Neural progenitor cell (in vitro differentiated cells): ENCODE results near the gene ARHGAP22. TPM values are rescaled to one million over a fixed set of nuclear protein-coding genes. Genes with fewer than 3 reads are reported as not detected.

Experiments used
- DNase-seq: peaks from one replicate; pipeline ENCODE4 v3.0.0-alpha.2; 2016; ENCODE audit warnings: low spot score
- H2AFZ ChIP-seq: fragments of 200-600 bp; sonication (generic); replicated peaks from 2 replicates; pipeline ENCODE4 v1.6.1; 2016; ENCODE audit warnings: antibody characterized with exemption
- H3F3A ChIP-seq: fragments of 200-600 bp; sonication (generic); 2 replicates; pipeline ENCODE4 v1.6.1; 2016; ENCODE audit warnings: antibody characterized with exemption, low read depth
- H3K27ac ChIP-seq: fragments of 200-600 bp; sonication (generic); 2 replicates; pipeline ENCODE4 v1.5.1; 2016; ENCODE audit warnings: mild to moderate bottlenecking
- H3K27me3 ChIP-seq: fragments of 200-600 bp; sonication (generic); 2 replicates; pipeline ENCODE4 v1.6.1; 2016; ENCODE audit warnings: mild to moderate bottlenecking, moderate library complexity
- H3K36me3 ChIP-seq: fragments of 200-600 bp; sonication (generic); 2 replicates; pipeline ENCODE4 v1.5.1; 2016
- H3K4me1 ChIP-seq: fragments of 200-600 bp; sonication (generic); 2 replicates; pipeline ENCODE4 v1.6.1; 2016; ENCODE audit warnings: mixed run types
- H3K4me2 ChIP-seq: fragments of 200-600 bp; sonication (generic); 2 replicates; pipeline ENCODE4 v1.6.1; 2016
- H3K4me3 ChIP-seq: fragments of 200-600 bp; sonication (generic); 2 replicates; pipeline ENCODE4 v1.5.1; 2016
- H3K79me2 ChIP-seq: fragments of 200-600 bp; sonication (generic); 2 replicates; pipeline ENCODE4 v1.6.1; 2016; ENCODE audit warnings: low read depth
- H3K9ac ChIP-seq: fragments of 200-600 bp; sonication (generic); 2 replicates; pipeline ENCODE4 v1.6.1; 2016
- H3K9me3 ChIP-seq: fragments of 200-600 bp; sonication (generic); 2 replicates; pipeline ENCODE4 v1.5.1; 2016; ENCODE audit warnings: low read depth
- H4K20me1 ChIP-seq: fragments of 200-600 bp; sonication (generic); 2 replicates; pipeline ENCODE4 v1.6.1; 2016; ENCODE audit warnings: low read depth
- H3K27ac Mint-ChIP-seq: 3 replicates; pipeline ENCODE4 v1.8.0; 2021; ENCODE audit warnings: mixed read lengths
- H3K27me3 Mint-ChIP-seq: 2 replicates; pipeline ENCODE4 v1.8.0; 2022; ENCODE audit warnings: low read depth, mild to moderate bottlenecking, inconsistent platforms, moderate library complexity, mixed read lengths; ENCODE audit not compliant: insufficient read depth
- H3K36me3 Mint-ChIP-seq: 3 replicates; pipeline ENCODE4 v1.8.0; 2021; ENCODE audit warnings: mixed read lengths
- H3K4me1 Mint-ChIP-seq: 3 replicates; pipeline ENCODE4 v1.8.0; 2021; ENCODE audit warnings: mixed read lengths
- H3K4me3 Mint-ChIP-seq: 3 replicates; pipeline ENCODE4 v1.8.0; 2021; ENCODE audit warnings: mild to moderate bottlenecking, moderate library complexity, mixed read lengths
- H3K9me3 Mint-ChIP-seq: 3 replicates; pipeline ENCODE4 v1.8.0; 2020; ENCODE audit warnings: mixed read lengths
- EZH2 ChIP-seq: fragments of 200-600 bp; sonication (generic); IDR thresholded peaks from 2 replicates; pipeline ENCODE4 v1.6.1; 2017; ENCODE audit warnings: antibody characterized with exemption, mild to moderate bottlenecking, moderate library complexity
- EZH2phosphoT487 ChIP-seq: fragments of 200-600 bp; sonication (generic); IDR thresholded peaks from 2 replicates; pipeline ENCODE4 v1.6.1; 2017; ENCODE audit warnings: antibody characterized with exemption
- total RNA-seq: library from RNA; depleted of rRNA; stranded (reverse); fragments of >200 nt; gene quantifications from 2 replicates; pipeline ENCODE4 v1.2.3, GENCODE V29; 2015; ENCODE audit warnings: low replicate concordance
- TF ChIP-seq, protein P1 (sequence below): fragments of 200-600 bp; sonication (generic); IDR thresholded peaks from 2 replicates; pipeline ENCODE4 v1.5.1; 2017; ENCODE audit warnings: antibody characterized with exemption, mild to moderate bottlenecking

The ARHGAP22 gene
- total RNA-seq, 1 donor from 2014 or later: 1.7 TPM

DNA sequence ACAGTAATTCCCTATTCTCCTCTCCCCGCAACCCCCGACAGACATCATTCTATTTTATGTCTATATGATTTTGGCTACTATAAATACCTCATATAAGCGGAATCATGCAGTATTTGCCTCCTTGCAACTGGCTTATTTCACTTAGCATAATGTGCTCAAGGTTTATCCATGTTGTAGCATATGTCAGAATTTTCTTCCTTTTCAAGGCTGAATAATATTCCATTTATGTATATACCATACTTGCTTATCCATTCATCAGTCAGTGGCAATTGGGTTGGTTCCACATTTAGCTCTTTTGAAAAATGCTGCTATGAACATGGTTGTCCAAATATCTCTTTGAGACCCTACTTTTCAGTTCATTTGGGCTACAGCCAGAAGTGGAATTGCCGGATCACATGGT is 191.9 kb downstream of the ARHGAP22 start:
- H3K79me2 ChIP-seq: peaks cover 10% of the 10 kb centered on the region
- no peaks in the 10 kb centered on the region for H3K27me3 ChIP-seq
- H2AFZ ChIP-seq: no peak overlapping the region
- H3K27me3 Mint-ChIP-seq: no peaks in the 10 kb centered on the region
- no peaks in the 10 kb centered on the region for H3K4me1 ChIP-seq
- peaks cover 19% of the 10 kb centered on the region for H3K36me3 ChIP-seq
- H3K4me2 ChIP-seq: no peak overlapping the region
- H3F3A ChIP-seq: no peaks in the 10 kb centered on the region
- H3K4me1 Mint-ChIP-seq: no peaks in the 10 kb centered on the region
- TF ChIP-seq, protein P1, sequence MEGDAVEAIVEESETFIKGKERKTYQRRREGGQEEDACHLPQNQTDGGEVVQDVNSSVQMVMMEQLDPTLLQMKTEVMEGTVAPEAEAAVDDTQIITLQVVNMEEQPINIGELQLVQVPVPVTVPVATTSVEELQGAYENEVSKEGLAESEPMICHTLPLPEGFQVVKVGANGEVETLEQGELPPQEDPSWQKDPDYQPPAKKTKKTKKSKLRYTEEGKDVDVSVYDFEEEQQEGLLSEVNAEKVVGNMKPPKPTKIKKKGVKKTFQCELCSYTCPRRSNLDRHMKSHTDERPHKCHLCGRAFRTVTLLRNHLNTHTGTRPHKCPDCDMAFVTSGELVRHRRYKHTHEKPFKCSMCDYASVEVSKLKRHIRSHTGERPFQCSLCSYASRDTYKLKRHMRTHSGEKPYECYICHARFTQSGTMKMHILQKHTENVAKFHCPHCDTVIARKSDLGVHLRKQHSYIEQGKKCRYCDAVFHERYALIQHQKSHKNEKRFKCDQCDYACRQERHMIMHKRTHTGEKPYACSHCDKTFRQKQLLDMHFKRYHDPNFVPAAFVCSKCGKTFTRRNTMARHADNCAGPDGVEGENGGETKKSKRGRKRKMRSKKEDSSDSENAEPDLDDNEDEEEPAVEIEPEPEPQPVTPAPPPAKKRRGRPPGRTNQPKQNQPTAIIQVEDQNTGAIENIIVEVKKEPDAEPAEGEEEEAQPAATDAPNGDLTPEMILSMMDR: no peak
- no peak overlapping the region for H3K4me3 Mint-ChIP-seq
- no peak overlapping the region for H3K27ac Mint-ChIP-seq
- H3K9ac ChIP-seq: no peak overlapping the region
- H3K4me3 ChIP-seq: no peak overlapping the region
- DNase-seq: no peak
- H3K9me3 Mint-ChIP-seq: peaks cover 15% of the 10 kb centered on the region
- no peak overlapping the region for H3K27ac ChIP-seq
- no peaks in the 10 kb centered on the region for H4K20me1 ChIP-seq
- H3K36me3 Mint-ChIP-seq: peaks cover 40% of the 10 kb centered on the region
- H3K9me3 ChIP-seq: peaks cover 5% of the 10 kb centered on the region

DNA sequence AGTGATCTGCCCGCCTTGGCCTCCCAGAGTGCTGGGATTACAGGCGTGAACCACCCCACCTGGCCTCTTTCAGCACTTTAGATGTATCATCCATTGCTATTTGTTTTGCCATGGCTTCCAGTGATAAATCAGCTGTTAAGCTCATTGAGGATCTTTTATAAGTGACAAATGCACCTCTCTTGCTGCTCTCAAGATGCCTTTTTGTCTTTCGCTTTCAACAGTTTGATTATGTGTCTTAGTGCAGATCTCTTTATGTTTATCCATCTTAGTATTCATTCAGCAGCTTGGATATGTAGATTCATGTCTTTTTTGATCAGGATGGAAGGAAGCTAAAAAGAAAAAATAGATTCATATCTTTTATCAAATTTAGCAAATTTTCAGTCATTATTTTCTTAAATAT is 192.8 kb downstream of the ARHGAP22 start:
- H3K4me2 ChIP-seq: no peak overlapping the region
- TF ChIP-seq EZH2 (no peak), EZH2phosphoT487 (no peak)
- TF ChIP-seq, protein P1: no peak

DNA sequence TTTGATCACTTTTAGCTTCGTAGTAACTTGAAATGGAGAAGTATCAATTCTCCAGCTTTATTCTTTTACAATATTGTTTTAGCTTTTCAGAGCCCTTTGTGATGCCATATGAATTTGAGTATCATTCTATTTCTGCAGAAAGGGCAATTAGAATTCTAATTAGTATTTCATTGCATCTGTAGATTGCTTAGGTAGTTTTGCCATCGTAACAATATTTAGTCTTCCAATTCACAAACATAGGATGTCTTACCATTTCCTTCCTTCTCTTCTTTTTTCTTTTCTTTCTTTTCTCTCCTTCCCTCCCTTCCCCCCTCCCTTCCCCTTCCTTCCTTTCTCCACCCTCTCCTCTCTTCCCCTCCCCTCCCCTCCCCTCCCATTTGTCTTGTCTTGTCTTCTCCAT is 193.4 kb downstream of the ARHGAP22 start:
- Histone ChIP-seq H3K27ac (no peak overlapping the region), H2AFZ (no peak overlapping the region), H3K9me3 (peaks cover 5% of the 10 kb centered on the region), H3K4me3 (no peak overlapping the region), H3F3A (no peaks in the 10 kb centered on the region), H3K4me2 (no peak overlapping the region), H3K36me3 (peaks cover 19% of the 10 kb centered on the region), H3K79me2 (peaks cover 10% of the 10 kb centered on the region), H4K20me1 (no peaks in the 10 kb centered on the region), H3K9ac (no peak overlapping the region), H3K27me3 (no peaks in the 10 kb centered on the region), H3K4me1 (no peaks in the 10 kb centered on the region)
- TF ChIP-seq, protein P1: no peak
- peaks cover 15% of the 10 kb centered on the region for H3K9me3 Mint-ChIP-seq
- DNase-seq: no peak
- no peaks in the 10 kb centered on the region for H3K4me1 Mint-ChIP-seq
- H3K36me3 Mint-ChIP-seq: peaks cover 40% of the 10 kb centered on the region
- no peaks in the 10 kb centered on the region for H3K27me3 Mint-ChIP-seq
- no peak overlapping the region for H3K4me3 Mint-ChIP-seq
- no peak overlapping the region for H3K27ac Mint-ChIP-seq

More for the DNA sequence above, 192.8 kb downstream of the ARHGAP22 start:
- peaks cover 15% of the 10 kb centered on the region for H3K9me3 Mint-ChIP-seq
- H3K27me3 Mint-ChIP-seq: no peaks in the 10 kb centered on the region
- H3K27ac Mint-ChIP-seq: no peak overlapping the region
- H3K4me3 Mint-ChIP-seq: no peak overlapping the region
- Histone ChIP-seq H2AFZ (no peak overlapping the region), H3K27me3 (no peaks in the 10 kb centered on the region), H3K4me3 (no peak overlapping the region), H3K9ac (no peak overlapping the region), H3K9me3 (peaks cover 5% of the 10 kb centered on the region), H3K36me3 (peaks cover 19% of the 10 kb centered on the region), H4K20me1 (no peaks in the 10 kb centered on the region), H3K27ac (no peak overlapping the region), H3F3A (no peaks in the 10 kb centered on the region), H3K79me2 (peaks cover 10% of the 10 kb centered on the region), H3K4me1 (no peaks in the 10 kb centered on the region)
- peaks cover 40% of the 10 kb centered on the region for H3K36me3 Mint-ChIP-seq
- no peaks in the 10 kb centered on the region for H3K4me1 Mint-ChIP-seq
- DNase-seq: no peak

DNA sequence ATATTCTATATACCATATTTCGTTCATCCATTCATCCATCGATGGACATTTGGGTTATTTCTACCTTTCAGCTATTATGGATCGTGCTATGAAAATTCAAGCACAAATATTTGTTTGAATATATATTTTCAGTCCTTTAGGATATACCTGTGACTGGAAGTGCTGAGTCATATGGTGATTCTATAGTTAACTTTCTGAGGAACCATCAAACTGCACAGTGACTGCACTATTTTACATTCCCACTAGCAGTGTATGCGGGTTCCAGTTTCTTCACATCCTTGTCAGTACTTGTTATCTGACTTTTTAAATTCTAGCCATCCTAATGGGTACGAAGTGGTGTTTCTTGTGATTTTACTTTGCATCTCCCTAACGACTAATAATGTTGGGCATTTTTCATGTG is 194.4 kb downstream of the ARHGAP22 start:
- Histone ChIP-seq H3K36me3 (peaks cover 19% of the 10 kb centered on the region), H3K4me1 (no peaks in the 10 kb centered on the region), H4K20me1 (no peaks in the 10 kb centered on the region), H3K27me3 (no peaks in the 10 kb centered on the region), H3F3A (no peaks in the 10 kb centered on the region), H3K9ac (no peak overlapping the region), H3K27ac (no peak overlapping the region), H2AFZ (no peak overlapping the region), H3K4me2 (no peak overlapping the region), H3K79me2 (peaks cover 10% of the 10 kb centered on the region), H3K4me3 (no peak overlapping the region), H3K9me3 (peaks cover 5% of the 10 kb centered on the region)
- H3K36me3 Mint-ChIP-seq: peaks cover 40% of the 10 kb centered on the region
- H3K9me3 Mint-ChIP-seq: peaks cover 15% of the 10 kb centered on the region
- no peak overlapping the region for H3K27ac Mint-ChIP-seq
- no peaks in the 10 kb centered on the region for H3K4me1 Mint-ChIP-seq
- H3K4me3 Mint-ChIP-seq: no peak overlapping the region
- no peaks in the 10 kb centered on the region for H3K27me3 Mint-ChIP-seq
- TF ChIP-seq, protein P1: no peak
- TF ChIP-seq EZH2: no peak
- no peak for TF ChIP-seq EZH2phosphoT487
- DNase-seq: no peak
